Stomach (tissue), 4 donors: Measurements from ENCODE around the gene WDR35.

Source experiments
- CTCF ChIP-seq, 7 experiments: fragments of 450-650 bp in 4 of 7; fragments of 200-600 bp in 3 of 7; sonication (generic) in 3 of 7; IDR thresholded peaks; one replicate each; pipeline ENCODE4 v1.5.1; 2016 to 2019; ENCODE audit warnings: antibody characterized with exemption in 7 of 7, control low read depth in 2 of 7, mild to moderate bottlenecking in 1 of 7
- EP300 ChIP-seq: sonication (generic); formaldehyde crosslinking; IDR thresholded peaks from one replicate; pipeline ENCODE4 v1.6.1; 2017; ENCODE audit warnings: antibody characterized with exemption
- POLR2A ChIP-seq, 4 donors: fragments of 450-650 bp; IDR thresholded peaks; one replicate each; pipeline ENCODE4 v1.6.1; 2016; ENCODE audit warnings: antibody characterized with exemption in 4 of 4, control low read depth in 2 of 4, mild to moderate bottlenecking in 1 of 4, moderate library complexity in 1 of 4
- POLR2AphosphoS5 ChIP-seq, 3 donors: sonication (generic); formaldehyde crosslinking; IDR thresholded peaks; one replicate each; pipeline ENCODE4 v1.6.1; 2016; ENCODE audit warnings: antibody characterized with exemption in 3 of 3

- TF ChIP-seq EP300, result no peak
- TF ChIP-seq CTCF (IDR thresholded peaks at IDR 0.05), result no peak
- TF ChIP-seq POLR2A (IDR thresholded peaks at IDR 0.05), result no peak
- TF ChIP-seq POLR2AphosphoS5 (IDR thresholded peaks at IDR 0.05), result no peak
These were observed 44.9 kb upstream of the WDR35 start for GRCh38 chr2:20034821-20035220.
